H1 (cell line): ENCODE results near the gene CD160. TPM values are rescaled to one million over a fixed set of nuclear protein-coding genes. Genes with fewer than 3 reads are reported as not detected.
"Not testable (repeated sequence)": the region's sequence is repeated elsewhere in the genome, so short reads cannot be mapped to it uniquely, and the experiment has no call there.

Source experiments
- CTCF ChIA-PET: fragments of 300-600 bp; sonication (Branson Sonifier 250); formaldehyde crosslinking; loops from one replicate; lab custom pipeline; 2021; ENCODE audit not compliant: partially characterized antibody; lab: Charles Lee
- POLR2A ChIA-PET: fragments of 300-600 bp; sonication (Branson Sonifier 250); formaldehyde crosslinking; loops from one replicate; lab custom pipeline; 2021; ENCODE audit warnings: inconsistent platforms; ENCODE audit not compliant: partially characterized antibody; lab: Charles Lee
- DNase-seq, 2 experiments: peaks; one replicate each; pipeline versions ENCODE4 v3.0.0 to v3.0.0-alpha.2; 2010 to 2022; ENCODE audit warnings: low spot score in 2 of 2, low read depth in 1 of 2, mixed read lengths in 1 of 2
- FAIRE-seq: peaks from 2 replicates; lab custom pipeline; 2011; peaks lifted over from hg19 to GRCh38; lab: Jason Lieb, UNC
- H2AFZ ChIP-seq: 2 replicates; pipeline ENCODE4 v1.8.1; 2012; ENCODE audit warnings: low read length, inconsistent platforms
- H2AK5ac ChIP-seq: 2 replicates; pipeline ENCODE4 v1.6.1; 2013; ENCODE audit warnings: low read depth, low read length
- H2BK120ac ChIP-seq: replicated peaks from 2 replicates; pipeline ENCODE3; 2013; ENCODE audit warnings: low read depth, low read length, inconsistent platforms
- H2BK12ac ChIP-seq: 2 replicates; pipeline ENCODE4 v1.6.1; 2013; ENCODE audit warnings: low read depth, low read length
- H2BK15ac ChIP-seq: 2 replicates; pipeline ENCODE4 v1.6.1; 2013; ENCODE audit warnings: low read length
- H2BK20ac ChIP-seq: 2 replicates; pipeline ENCODE4 v1.6.1; 2013; ENCODE audit warnings: low read length
- H2BK5ac ChIP-seq: 2 replicates; pipeline ENCODE4 v1.6.1; 2013; ENCODE audit warnings: low read depth, low read length
- H3K14ac ChIP-seq: 2 replicates; pipeline ENCODE4 v1.6.1; 2013; ENCODE audit warnings: inconsistent platforms; ENCODE audit not compliant: insufficient read length
- H3K18ac ChIP-seq: 2 replicates; pipeline ENCODE4 v1.6.1; 2013; ENCODE audit warnings: low read length; ENCODE audit errors: extremely low read depth
- H3K23ac ChIP-seq: 2 replicates; pipeline ENCODE4 v1.6.1; 2013; ENCODE audit warnings: inconsistent platforms; ENCODE audit not compliant: insufficient read length
- H3K23me2 ChIP-seq: 2 replicates; pipeline ENCODE4 v1.6.1; 2013; ENCODE audit warnings: low read depth, low read length
- H3K27ac ChIP-seq: 2 replicates; pipeline ENCODE4 v1.6.1; 2011; ENCODE audit warnings: low read depth, low read length, inconsistent platforms
- H3K27me3 ChIP-seq, 4 experiments: replicated peaks in 1 of 4; 1 replicate in 1 of 4; 2 replicates in 3 of 4; pipeline versions ENCODE4 v1.6.1 to v1.8.1; 2011 to 2013; ENCODE audit warnings: low read length in 3 of 4, mild to moderate bottlenecking in 3 of 4, inconsistent platforms in 2 of 4, mixed read lengths in 2 of 4, moderate library complexity in 1 of 4; ENCODE audit not compliant: control insufficient read depth in 3 of 4, insufficient read depth in 3 of 4; ENCODE audit errors: extremely low read depth in 1 of 4
- H3K36me3 ChIP-seq, 4 experiments: 2 replicates each; pipeline versions ENCODE4 v1.6.1 to v1.8.1; 2011 to 2013; ENCODE audit warnings: mild to moderate bottlenecking in 4 of 4, low read length in 3 of 4, moderate library complexity in 2 of 4, control low read depth in 1 of 4, inconsistent platforms in 1 of 4; ENCODE audit not compliant: insufficient read depth in 4 of 4, control insufficient read depth in 2 of 4
- H3K4ac ChIP-seq: replicated peaks from 2 replicates; pipeline ENCODE3; 2013; ENCODE audit warnings: low read length, low read depth, mixed read lengths, inconsistent platforms; ENCODE audit not compliant: insufficient read length
- H3K4me1 ChIP-seq, 4 experiments: replicated peaks in 1 of 4; 1 replicate in 1 of 4; 2 replicates in 3 of 4; pipeline versions ENCODE4 v1.6.1 to v1.8.1; 2011 to 2013; ENCODE audit warnings: low read length in 3 of 4, inconsistent platforms in 2 of 4, mixed read lengths in 1 of 4; ENCODE audit not compliant: insufficient read depth in 4 of 4, control insufficient read depth in 3 of 4
- H3K4me2 ChIP-seq, 2 experiments: 2 replicates each; pipeline versions ENCODE4 v1.6.1 to v1.8.1; 2011 to 2013; ENCODE audit warnings: low read depth in 2 of 2, low read length in 2 of 2, control low read depth in 1 of 2, inconsistent platforms in 1 of 2, mild to moderate bottlenecking in 1 of 2; ENCODE audit not compliant: insufficient read depth in 1 of 2
- H3K4me3 ChIP-seq, 4 experiments: fragments of 200-600, 300-600 bp in 1 of 4; sonication (generic), shearing (Covaris generic), sonication (Bioruptor Twin) in 1 of 4; 2 replicates each; pipeline versions ENCODE4 v1.5.1 to v1.8.1; 2011 to 2016; ENCODE audit warnings: low read length in 4 of 4, low read depth in 3 of 4, control low read depth in 2 of 4, inconsistent platforms in 2 of 4, mild to moderate bottlenecking in 2 of 4, mixed read lengths in 1 of 4, moderate library complexity in 1 of 4; ENCODE audit not compliant: insufficient read depth in 2 of 4; ENCODE audit errors: extremely low read depth in 1 of 4
- H3K56ac ChIP-seq: replicated peaks from 2 replicates; pipeline ENCODE3; 2013; ENCODE audit warnings: low read depth, mild to moderate bottlenecking, mixed read lengths, low read length, inconsistent platforms; ENCODE audit not compliant: insufficient read length
- H3K79me1 ChIP-seq: 2 replicates; pipeline ENCODE4 v1.6.1; 2013; ENCODE audit warnings: low read depth, low read length, control low read depth
- H3K79me2 ChIP-seq, 2 experiments: 2 replicates each; pipeline versions ENCODE4 v1.6.1 to v1.8.1; 2012 to 2013; ENCODE audit warnings: low read length in 2 of 2, mild to moderate bottlenecking in 2 of 2, inconsistent platforms in 1 of 2; ENCODE audit not compliant: insufficient read depth in 2 of 2, control insufficient read depth in 1 of 2
- H3K9ac ChIP-seq, 4 experiments: replicated peaks in 1 of 4; 1 replicate in 1 of 4; 2 replicates in 3 of 4; pipeline versions ENCODE4 v1.6.1 to v1.8.1; 2011 to 2013; ENCODE audit warnings: low read depth in 3 of 4, low read length in 3 of 4, control low read depth in 2 of 4, mild to moderate bottlenecking in 2 of 4, moderate library complexity in 2 of 4, inconsistent platforms in 1 of 4; ENCODE audit errors: extremely low read depth in 1 of 4
- H3K9me3 ChIP-seq, 2 experiments: 2 replicates each; pipeline versions ENCODE4 v1.6.1 to v1.8.1; 2012 to 2013; ENCODE audit warnings: mild to moderate bottlenecking in 2 of 2, moderate library complexity in 2 of 2, control low read depth in 1 of 2, inconsistent platforms in 1 of 2, low read depth in 1 of 2, low read length in 1 of 2, mixed read lengths in 1 of 2; ENCODE audit not compliant: insufficient read depth in 2 of 2
- H4K20me1 ChIP-seq, 2 experiments: replicated peaks in 1 of 2; 2 replicates each; pipeline versions ENCODE3 to v1.8.1; 2011 to 2013; ENCODE audit warnings: inconsistent platforms in 2 of 2, low read length in 2 of 2, mild to moderate bottlenecking in 1 of 2; ENCODE audit not compliant: insufficient read depth in 2 of 2, control insufficient read depth in 1 of 2
- H4K5ac ChIP-seq: 2 replicates; pipeline ENCODE4 v1.6.1; 2013; ENCODE audit warnings: low read length, low read depth, mixed read lengths, inconsistent platforms; ENCODE audit not compliant: insufficient read length
- H4K8ac ChIP-seq: 2 replicates; pipeline ENCODE4 v1.8.0; 2013; ENCODE audit warnings: mild to moderate bottlenecking, moderate library complexity, low read length, inconsistent platforms; ENCODE audit not compliant: insufficient read depth; ENCODE audit errors: extremely low read depth
- H4K91ac ChIP-seq: replicated peaks from 2 replicates; pipeline ENCODE3; 2013; ENCODE audit warnings: low read length, mixed read lengths, inconsistent platforms; ENCODE audit not compliant: insufficient read length
- ASH2L ChIP-seq: fragments of 200-600, 300-600 bp; sonication (generic); IDR thresholded peaks from one replicate; pipeline ENCODE4 v1.7.1; 2017; ENCODE audit warnings: low read length
- EZH2 ChIP-seq: fragments of 200-600 bp; sonication (generic); IDR thresholded peaks from 2 replicates; pipeline ENCODE4 v1.7.1; 2012; ENCODE audit warnings: low read depth, mild to moderate bottlenecking, moderate library complexity, low read length, inconsistent platforms; ENCODE audit not compliant: severe bottlenecking
- POLR2A ChIP-seq, 2 experiments: IDR thresholded peaks; 1 replicate in 1 of 2; 2 replicates in 1 of 2; pipeline ENCODE4 v1.6.1; 2011; ENCODE audit warnings: low read depth in 2 of 2, low read length in 2 of 2, mild to moderate bottlenecking in 2 of 2; ENCODE audit errors: control extremely low read depth in 1 of 2
- RFX5 ChIP-seq: IDR thresholded peaks from 2 replicates; pipeline ENCODE4 v1.6.1; 2011; ENCODE audit warnings: low read depth, low read length, improper control_type of control experiment, borderline replicate concordance
- SIRT6 ChIP-seq: IDR thresholded peaks from one replicate; pipeline ENCODE4 v1.7.1; 2012; ENCODE audit warnings: low read length, inconsistent platforms
- SP2 ChIP-seq: IDR thresholded peaks from 2 replicates; pipeline ENCODE4 v1.6.1; 2012; ENCODE audit warnings: mild to moderate bottlenecking, low read length, inconsistent platforms
- WGBS, 2 experiments: shearing (Covaris generic) in 1 of 2; methylation state at CpG; one replicate each; pipeline versions ENCODE4 v1.1.6 to v1.1.7; 2013 to 2015; ENCODE audit warnings: low lambda C conversion rate in 2 of 2, mixed read lengths in 2 of 2, inconsistent platforms in 1 of 2, low coverage in 1 of 2, missing lambda C conversion rate in 1 of 2; ENCODE audit not compliant: insufficient replicate concordance in 2 of 2, insufficient coverage in 1 of 2, insufficient read length in 1 of 2; ENCODE audit errors: extremely low coverage in 1 of 2, missing lambda C conversion rate in 1 of 2; 5-methylcytosine and 5-hydroxymethylcytosine counted together
- polyA plus RNA-seq, 7 experiments: library from polyadenylated mRNA; depleted of rRNA in 3 of 7; stranded (reverse) in 5 of 7; unstranded in 2 of 7; fragments of >200 nt in 5 of 7; fragments of 200-250 nt in 2 of 7; gene quantifications; 1 replicate in 5 of 7; 2 replicates in 1 of 7; 4 replicates in 1 of 7; pipeline versions ENCODE4 v1.2.1 to v1.2.3, GENCODE V29; 2011 to 2013; ENCODE audit warnings: missing spikeins in 2 of 7, mixed read lengths in 2 of 7
- total RNA-seq: library from RNA; stranded (reverse); fragmentation: NEBNext Ultra II Directional; extraction: Animal tissue kit (Norgen Biotek cat#: 25700); gene quantifications from 2 replicates; pipeline ENCODE4 v1.2.1, GENCODE V29; 2021

Gene CD160
- total and polyA plus RNA-seq, 2 of the 8 experiments (the other 6 are each of a cell fraction or from before 2014, with no cell fraction given): not detected

DNA sequence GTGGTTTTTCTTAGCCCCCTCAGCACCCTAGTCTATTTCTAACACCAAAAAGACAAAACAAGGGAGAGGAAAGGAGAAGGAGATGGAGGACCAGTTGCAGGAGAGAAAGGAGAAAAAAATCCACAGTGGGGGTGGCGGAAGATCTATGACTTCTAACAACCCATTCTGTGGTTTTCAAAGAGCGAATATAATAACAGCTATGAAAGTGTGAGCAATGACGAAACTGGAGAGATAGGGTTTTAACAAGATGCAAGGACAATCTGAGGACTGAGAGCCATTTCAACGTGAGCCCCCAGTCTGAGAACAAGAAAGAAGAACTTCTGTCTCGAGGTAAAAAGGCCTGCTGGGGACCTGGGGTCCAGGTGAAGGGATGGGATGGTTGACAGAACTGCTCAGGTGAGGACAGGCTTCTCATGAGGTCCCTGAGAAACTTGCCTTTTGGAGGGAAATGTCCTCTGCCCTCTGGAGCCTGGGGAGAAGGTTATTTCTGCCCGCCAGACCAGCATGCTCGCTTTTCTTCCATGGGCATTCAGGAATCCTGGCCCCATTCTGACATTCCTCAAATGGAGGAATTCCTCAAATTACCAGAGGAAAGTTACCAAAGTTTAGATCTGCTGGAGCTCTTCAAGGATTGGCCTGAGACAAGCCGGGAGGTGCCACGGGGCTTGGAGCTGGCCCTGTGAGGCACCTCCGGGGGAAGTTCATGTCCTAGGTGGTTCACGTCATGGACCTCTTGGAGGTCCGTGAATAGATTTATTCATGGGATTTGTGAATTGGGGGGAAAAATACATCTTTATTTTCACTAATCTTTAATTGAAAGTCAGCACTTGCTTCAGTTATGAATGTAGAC, at the start of gene CD160 (continued):
- TF ChIP-seq EZH2 (no peak), ASH2L (no peak), SIRT6 (no peak), POLR2A (IDR thresholded peaks at IDR 0.05; ENCODE audit: control extremely low read depth in 1 of 2, low read depth in 2 of 2, low read length in 2 of 2) (no peak), SP2 (no peak), RFX5 (no peak)

DNA sequence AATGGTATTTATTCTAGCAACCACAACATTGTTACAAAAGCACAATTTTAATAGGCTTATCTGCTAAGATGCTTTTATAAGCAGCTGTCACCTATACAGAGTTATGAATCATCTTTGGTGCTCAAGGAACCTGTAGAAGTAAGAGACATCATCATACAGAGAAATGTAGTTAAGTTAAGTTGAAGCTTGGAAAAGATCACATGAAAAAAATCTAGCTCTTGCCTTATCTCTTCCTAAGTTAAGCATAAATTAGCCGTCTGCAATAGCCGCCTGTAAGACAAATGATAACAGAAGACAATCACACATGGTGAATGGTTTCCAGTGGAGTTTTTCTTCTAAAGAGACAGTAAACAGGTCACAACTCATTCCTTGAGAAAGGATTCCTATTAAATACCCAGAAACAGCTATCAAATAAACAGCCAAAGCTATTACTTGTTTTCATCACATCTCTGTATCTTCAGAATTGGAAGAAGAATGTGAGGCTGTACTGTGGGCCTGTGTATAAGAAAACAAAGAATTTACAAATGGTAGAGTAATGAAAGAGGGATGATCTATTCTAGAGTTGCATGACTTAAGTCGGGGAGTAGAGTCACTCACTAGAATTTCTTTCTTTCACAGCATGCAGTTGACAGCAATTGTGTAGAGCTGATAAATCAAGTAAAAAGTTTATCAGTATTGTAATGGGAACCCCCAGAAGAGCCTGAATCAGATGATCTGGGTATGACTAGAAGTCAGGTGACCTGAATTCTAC, 48.1 kb upstream of the CD160 start:
- H3K4me1 ChIP-seq, H2BK20ac ChIP-seq, H4K91ac ChIP-seq, H2AFZ ChIP-seq, H4K20me1 ChIP-seq, H2BK12ac ChIP-seq, H3K4me3 ChIP-seq, H4K8ac ChIP-seq, H3K23ac ChIP-seq, H2BK5ac ChIP-seq, H3K14ac ChIP-seq, DNase-seq, H3K18ac ChIP-seq, H3K79me2 ChIP-seq, H3K9me3 ChIP-seq, POLR2A ChIA-PET, H3K9ac ChIP-seq, H3K56ac ChIP-seq, H3K79me1 ChIP-seq, H2BK15ac ChIP-seq, H4K5ac ChIP-seq, H3K23me2 ChIP-seq, H2AK5ac ChIP-seq, H3K36me3 ChIP-seq, H3K27ac ChIP-seq, H3K27me3 ChIP-seq, FAIRE-seq, H2BK120ac ChIP-seq, CTCF ChIA-PET, H3K4me2 ChIP-seq, H3K4ac ChIP-seq: not testable (repeated sequence)
- 93% methylated on average over 2 of the region's 3 CpGs; no CpG with 5 or more reads in 1 of the 2 experiments for WGBS, 2 experiments
